GM12878 (cell line): ENCODE measurements around the gene CLNS1A. TPM values are rescaled to one million over a fixed set of nuclear protein-coding genes. Genes with fewer than 3 reads are reported as not detected.
A peak's percentile ranks its signal among the peaks of the same experiment; 100 is the strongest.

Experiments used
- CHD1 ChIP-seq: IDR thresholded peaks from 2 replicates; pipeline ENCODE4 v1.6.1; 2012; ENCODE audit warnings: low read depth, low read length, improper control_type of control experiment
- HCFC1 ChIP-seq: fragments of 150-350 bp; IDR thresholded peaks from 2 replicates; pipeline ENCODE4 v1.6.1; 2014; ENCODE audit warnings: low read length
- HDAC2 ChIP-seq: fragments of 200-600 bp; sonication (generic); IDR thresholded peaks from 2 replicates; pipeline ENCODE4 v1.6.1; 2017
- IRF4 ChIP-seq: IDR thresholded peaks from 2 replicates; pipeline ENCODE4 v1.6.1; 2011; ENCODE audit warnings: low read depth, low read length
- LARP7 ChIP-seq: fragments of 450-650 bp; IDR thresholded peaks from 2 replicates; pipeline ENCODE4 v1.6.1; 2017; ENCODE audit warnings: mild to moderate bottlenecking
- RAD21 ChIP-seq: IDR thresholded peaks from 2 replicates; pipeline ENCODE4 v1.6.1; 2011; ENCODE audit warnings: mild to moderate bottlenecking, low read depth, low read length, moderate library complexity; ENCODE audit not compliant: insufficient read depth
- RCOR1 ChIP-seq: conservative IDR thresholded peaks from 2 replicates; pipeline ENCODE4 v1.6.1; 2012; ENCODE audit warnings: low read depth, low read length, improper control_type of control experiment
- SMAD5 ChIP-seq: IDR thresholded peaks from 2 replicates; pipeline ENCODE4 v1.6.1; 2016; ENCODE audit warnings: antibody characterized with exemption, low read depth
- STAT1 ChIP-seq: fragments of 450-650 bp; conservative IDR thresholded peaks from 2 replicates; pipeline ENCODE4 v1.6.1; 2014; ENCODE audit warnings: antibody characterized with exemption, mild to moderate bottlenecking
- polyA plus RNA-seq, 11 experiments: library from polyadenylated mRNA; depleted of rRNA in 4 of 11; unstranded in 6 of 11; stranded (reverse) in 5 of 11; fragments of >200 nt; fragmentation: Nextera tagmentation in 4 of 11; fragmentation: Illumina TruSeq in 1 of 11; extraction: Ambion mirVana in 4 of 11; extraction: Trizol in 1 of 11; gene quantifications; 1 replicate in 1 of 11; 2 replicates in 10 of 11; pipeline versions ENCODE4 v1.2.1 to v1.2.3, GENCODE V29; 2011 to 2016; ENCODE audit warnings: inconsistent platforms in 2 of 11, missing spikeins in 2 of 11, low read depth in 1 of 11
- total RNA-seq, 4 experiments: library from RNA; depleted of rRNA in 3 of 4; stranded (reverse); fragments of >200 nt in 3 of 4; fragmentation: Illumina TruSeq in 1 of 4; extraction: Trizol in 1 of 4; gene quantifications; 2 replicates each; pipeline versions ENCODE4 v1.2.1 to v1.2.3, GENCODE V29; 2013 to 2021
- TF ChIP-seq, protein P1 (sequence below): fragments of 450-650 bp; IDR thresholded peaks from 2 replicates; pipeline ENCODE4 v1.6.1; 2016; ENCODE audit warnings: mild to moderate bottlenecking, moderate library complexity, borderline replicate concordance
- TF ChIP-seq, protein P2 (sequence below): IDR thresholded peaks from 2 replicates; pipeline ENCODE4 v1.6.1; 2011; ENCODE audit warnings: low read depth, mild to moderate bottlenecking, low read length, moderate library complexity, borderline replicate concordance; ENCODE audit errors: extremely low read depth
- TF ChIP-seq, protein P3 (sequence below): fragments of 450-650 bp; conservative IDR thresholded peaks from 2 replicates; pipeline ENCODE4 v1.6.1; 2017; ENCODE audit warnings: mild to moderate bottlenecking, moderate library complexity
- TF ChIP-seq, protein P4 (sequence below), 3 experiments: IDR thresholded peaks in 2 of 3; conservative IDR thresholded peaks in 1 of 3; 2 replicates each; pipeline ENCODE4 v1.5.1; 2011; ENCODE audit warnings: low read depth in 3 of 3, low read length in 3 of 3, mild to moderate bottlenecking in 3 of 3, control low read depth in 2 of 3, moderate library complexity in 2 of 3, inconsistent platforms in 1 of 3, mixed read lengths in 1 of 3; ENCODE audit not compliant: control insufficient read depth in 2 of 3, insufficient read depth in 1 of 3; ENCODE audit errors: extremely low read depth in 1 of 3
- TF ChIP-seq, protein P5 (sequence below): fragments of 450-650 bp; IDR thresholded peaks from 2 replicates; pipeline ENCODE4 v1.6.1; 2017; ENCODE audit warnings: mild to moderate bottlenecking
- TF ChIP-seq, protein P6 (sequence below): fragments of 450-650 bp; formaldehyde crosslinking; IDR thresholded peaks from 2 replicates; pipeline ENCODE4 v1.4.0; 2020; ENCODE audit warnings: mild to moderate bottlenecking, moderate library complexity

CLNS1A gene
- total and polyA plus RNA-seq, 10 of the 15 experiments (the other 5 are each of a cell fraction or from before 2014, with no cell fraction given): 74.1 to 247 (median 167) TPM

DNA sequence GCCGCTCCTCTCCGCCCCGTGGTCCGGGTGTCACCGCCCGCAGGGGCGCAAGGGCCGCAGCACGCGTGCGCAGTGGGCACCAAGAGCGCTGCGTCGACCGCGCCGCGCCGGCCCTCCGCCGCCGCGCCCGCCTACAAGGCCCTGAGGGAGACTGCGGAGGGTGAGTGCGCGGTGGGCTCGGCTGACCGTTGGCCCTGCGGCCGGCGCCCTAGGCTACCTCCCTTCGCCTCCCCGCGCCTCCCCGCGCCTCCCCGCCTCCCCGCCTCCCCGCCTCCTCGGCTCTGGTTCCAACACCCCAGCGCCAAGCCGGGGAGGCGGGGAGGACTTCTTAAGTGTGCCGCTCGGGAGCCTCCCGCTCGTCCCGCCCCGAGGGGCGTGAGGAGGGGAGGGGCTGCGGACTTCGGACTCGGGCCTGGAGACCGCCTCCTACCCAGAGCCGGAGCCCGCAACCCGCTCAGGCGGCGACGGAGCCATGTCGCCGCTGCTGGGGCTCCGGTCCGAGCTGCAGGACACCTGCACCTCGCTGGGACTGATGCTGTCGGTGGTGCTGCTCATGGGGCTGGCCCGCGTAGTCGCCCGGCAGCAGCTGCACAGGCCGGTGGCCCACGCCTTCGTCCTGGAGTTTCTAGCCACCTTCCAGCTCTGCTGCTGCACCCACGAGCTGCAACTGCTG is 47.9 kb downstream of the CLNS1A start, which contains the start of gene AQP11 (continued):
- TF ChIP-seq, protein P1, sequence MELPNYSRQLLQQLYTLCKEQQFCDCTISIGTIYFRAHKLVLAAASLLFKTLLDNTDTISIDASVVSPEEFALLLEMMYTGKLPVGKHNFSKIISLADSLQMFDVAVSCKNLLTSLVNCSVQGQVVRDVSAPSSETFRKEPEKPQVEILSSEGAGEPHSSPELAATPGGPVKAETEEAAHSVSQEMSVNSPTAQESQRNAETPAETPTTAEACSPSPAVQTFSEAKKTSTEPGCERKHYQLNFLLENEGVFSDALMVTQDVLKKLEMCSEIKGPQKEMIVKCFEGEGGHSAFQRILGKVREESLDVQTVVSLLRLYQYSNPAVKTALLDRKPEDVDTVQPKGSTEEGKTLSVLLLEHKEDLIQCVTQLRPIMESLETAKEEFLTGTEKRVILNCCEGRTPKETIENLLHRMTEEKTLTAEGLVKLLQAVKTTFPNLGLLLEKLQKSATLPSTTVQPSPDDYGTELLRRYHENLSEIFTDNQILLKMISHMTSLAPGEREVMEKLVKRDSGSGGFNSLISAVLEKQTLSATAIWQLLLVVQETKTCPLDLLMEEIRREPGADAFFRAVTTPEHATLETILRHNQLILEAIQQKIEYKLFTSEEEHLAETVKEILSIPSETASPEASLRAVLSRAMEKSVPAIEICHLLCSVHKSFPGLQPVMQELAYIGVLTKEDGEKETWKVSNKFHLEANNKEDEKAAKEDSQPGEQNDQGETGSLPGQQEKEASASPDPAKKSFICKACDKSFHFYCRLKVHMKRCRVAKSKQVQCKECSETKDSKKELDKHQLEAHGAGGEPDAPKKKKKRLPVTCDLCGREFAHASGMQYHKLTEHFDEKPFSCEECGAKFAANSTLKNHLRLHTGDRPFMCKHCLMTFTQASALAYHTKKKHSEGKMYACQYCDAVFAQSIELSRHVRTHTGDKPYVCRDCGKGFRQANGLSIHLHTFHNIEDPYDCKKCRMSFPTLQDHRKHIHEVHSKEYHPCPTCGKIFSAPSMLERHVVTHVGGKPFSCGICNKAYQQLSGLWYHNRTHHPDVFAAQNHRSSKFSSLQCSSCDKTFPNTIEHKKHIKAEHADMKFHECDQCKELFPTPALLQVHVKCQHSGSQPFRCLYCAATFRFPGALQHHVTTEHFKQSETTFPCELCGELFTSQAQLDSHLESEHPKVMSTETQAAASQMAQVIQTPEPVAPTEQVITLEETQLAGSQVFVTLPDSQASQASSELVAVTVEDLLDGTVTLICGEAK: no peak
- TF ChIP-seq, protein P2, sequence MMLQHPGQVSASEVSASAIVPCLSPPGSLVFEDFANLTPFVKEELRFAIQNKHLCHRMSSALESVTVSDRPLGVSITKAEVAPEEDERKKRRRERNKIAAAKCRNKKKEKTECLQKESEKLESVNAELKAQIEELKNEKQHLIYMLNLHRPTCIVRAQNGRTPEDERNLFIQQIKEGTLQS: no peak
- TF ChIP-seq, protein P3, sequence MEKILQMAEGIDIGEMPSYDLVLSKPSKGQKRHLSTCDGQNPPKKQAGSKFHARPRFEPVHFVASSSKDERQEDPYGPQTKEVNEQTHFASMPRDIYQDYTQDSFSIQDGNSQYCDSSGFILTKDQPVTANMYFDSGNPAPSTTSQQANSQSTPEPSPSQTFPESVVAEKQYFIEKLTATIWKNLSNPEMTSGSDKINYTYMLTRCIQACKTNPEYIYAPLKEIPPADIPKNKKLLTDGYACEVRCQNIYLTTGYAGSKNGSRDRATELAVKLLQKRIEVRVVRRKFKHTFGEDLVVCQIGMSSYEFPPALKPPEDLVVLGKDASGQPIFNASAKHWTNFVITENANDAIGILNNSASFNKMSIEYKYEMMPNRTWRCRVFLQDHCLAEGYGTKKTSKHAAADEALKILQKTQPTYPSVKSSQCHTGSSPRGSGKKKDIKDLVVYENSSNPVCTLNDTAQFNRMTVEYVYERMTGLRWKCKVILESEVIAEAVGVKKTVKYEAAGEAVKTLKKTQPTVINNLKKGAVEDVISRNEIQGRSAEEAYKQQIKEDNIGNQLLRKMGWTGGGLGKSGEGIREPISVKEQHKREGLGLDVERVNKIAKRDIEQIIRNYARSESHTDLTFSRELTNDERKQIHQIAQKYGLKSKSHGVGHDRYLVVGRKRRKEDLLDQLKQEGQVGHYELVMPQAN: no peak
- TF ChIP-seq HDAC2: no peak
- no peak for TF ChIP-seq HCFC1
- no peak for TF ChIP-seq CHD1
- TF ChIP-seq IRF4: no peak
- TF ChIP-seq, protein P4, sequence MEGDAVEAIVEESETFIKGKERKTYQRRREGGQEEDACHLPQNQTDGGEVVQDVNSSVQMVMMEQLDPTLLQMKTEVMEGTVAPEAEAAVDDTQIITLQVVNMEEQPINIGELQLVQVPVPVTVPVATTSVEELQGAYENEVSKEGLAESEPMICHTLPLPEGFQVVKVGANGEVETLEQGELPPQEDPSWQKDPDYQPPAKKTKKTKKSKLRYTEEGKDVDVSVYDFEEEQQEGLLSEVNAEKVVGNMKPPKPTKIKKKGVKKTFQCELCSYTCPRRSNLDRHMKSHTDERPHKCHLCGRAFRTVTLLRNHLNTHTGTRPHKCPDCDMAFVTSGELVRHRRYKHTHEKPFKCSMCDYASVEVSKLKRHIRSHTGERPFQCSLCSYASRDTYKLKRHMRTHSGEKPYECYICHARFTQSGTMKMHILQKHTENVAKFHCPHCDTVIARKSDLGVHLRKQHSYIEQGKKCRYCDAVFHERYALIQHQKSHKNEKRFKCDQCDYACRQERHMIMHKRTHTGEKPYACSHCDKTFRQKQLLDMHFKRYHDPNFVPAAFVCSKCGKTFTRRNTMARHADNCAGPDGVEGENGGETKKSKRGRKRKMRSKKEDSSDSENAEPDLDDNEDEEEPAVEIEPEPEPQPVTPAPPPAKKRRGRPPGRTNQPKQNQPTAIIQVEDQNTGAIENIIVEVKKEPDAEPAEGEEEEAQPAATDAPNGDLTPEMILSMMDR (IDR thresholded peaks at IDR 0.05 in 2 of 3, conservative IDR thresholded peaks at IDR 0.05 in 1 of 3; ENCODE audit: control insufficient read depth in 2 of 3, extremely low read depth in 1 of 3, insufficient read depth in 1 of 3, low read depth in 3 of 3, low read length in 3 of 3): no peak
- TF ChIP-seq, protein P5, sequence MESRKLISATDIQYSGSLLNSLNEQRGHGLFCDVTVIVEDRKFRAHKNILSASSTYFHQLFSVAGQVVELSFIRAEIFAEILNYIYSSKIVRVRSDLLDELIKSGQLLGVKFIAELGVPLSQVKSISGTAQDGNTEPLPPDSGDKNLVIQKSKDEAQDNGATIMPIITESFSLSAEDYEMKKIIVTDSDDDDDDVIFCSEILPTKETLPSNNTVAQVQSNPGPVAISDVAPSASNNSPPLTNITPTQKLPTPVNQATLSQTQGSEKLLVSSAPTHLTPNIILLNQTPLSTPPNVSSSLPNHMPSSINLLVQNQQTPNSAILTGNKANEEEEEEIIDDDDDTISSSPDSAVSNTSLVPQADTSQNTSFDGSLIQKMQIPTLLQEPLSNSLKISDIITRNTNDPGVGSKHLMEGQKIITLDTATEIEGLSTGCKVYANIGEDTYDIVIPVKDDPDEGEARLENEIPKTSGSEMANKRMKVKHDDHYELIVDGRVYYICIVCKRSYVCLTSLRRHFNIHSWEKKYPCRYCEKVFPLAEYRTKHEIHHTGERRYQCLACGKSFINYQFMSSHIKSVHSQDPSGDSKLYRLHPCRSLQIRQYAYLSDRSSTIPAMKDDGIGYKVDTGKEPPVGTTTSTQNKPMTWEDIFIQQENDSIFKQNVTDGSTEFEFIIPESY: no peak
- TF ChIP-seq LARP7: 0 out of 2 replicates have a peak, but pooled peaks have one; percentile 47
- TF ChIP-seq STAT1: no peak
- TF ChIP-seq RCOR1: no peak
- TF ChIP-seq SMAD5: no peak
- TF ChIP-seq RAD21: no peak
- TF ChIP-seq, protein P6, sequence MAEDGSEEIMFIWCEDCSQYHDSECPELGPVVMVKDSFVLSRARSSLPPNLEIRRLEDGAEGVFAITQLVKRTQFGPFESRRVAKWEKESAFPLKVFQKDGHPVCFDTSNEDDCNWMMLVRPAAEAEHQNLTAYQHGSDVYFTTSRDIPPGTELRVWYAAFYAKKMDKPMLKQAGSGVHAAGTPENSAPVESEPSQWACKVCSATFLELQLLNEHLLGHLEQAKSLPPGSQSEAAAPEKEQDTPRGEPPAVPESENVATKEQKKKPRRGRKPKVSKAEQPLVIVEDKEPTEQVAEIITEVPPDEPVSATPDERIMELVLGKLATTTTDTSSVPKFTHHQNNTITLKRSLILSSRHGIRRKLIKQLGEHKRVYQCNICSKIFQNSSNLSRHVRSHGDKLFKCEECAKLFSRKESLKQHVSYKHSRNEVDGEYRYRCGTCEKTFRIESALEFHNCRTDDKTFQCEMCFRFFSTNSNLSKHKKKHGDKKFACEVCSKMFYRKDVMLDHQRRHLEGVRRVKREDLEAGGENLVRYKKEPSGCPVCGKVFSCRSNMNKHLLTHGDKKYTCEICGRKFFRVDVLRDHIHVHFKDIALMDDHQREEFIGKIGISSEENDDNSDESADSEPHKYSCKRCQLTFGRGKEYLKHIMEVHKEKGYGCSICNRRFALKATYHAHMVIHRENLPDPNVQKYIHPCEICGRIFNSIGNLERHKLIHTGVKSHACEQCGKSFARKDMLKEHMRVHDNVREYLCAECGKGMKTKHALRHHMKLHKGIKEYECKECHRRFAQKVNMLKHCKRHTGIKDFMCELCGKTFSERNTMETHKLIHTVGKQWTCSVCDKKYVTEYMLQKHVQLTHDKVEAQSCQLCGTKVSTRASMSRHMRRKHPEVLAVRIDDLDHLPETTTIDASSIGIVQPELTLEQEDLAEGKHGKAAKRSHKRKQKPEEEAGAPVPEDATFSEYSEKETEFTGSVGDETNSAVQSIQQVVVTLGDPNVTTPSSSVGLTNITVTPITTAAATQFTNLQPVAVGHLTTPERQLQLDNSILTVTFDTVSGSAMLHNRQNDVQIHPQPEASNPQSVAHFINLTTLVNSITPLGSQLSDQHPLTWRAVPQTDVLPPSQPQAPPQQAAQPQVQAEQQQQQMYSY (CRISPR knock-in tag): no peak
